Measurements from ENCODE around the gene SLC9A3.

SLC9A3 gene

GRCh38 chr5:443239-444151 is 80.8 kb downstream of the SLC9A3 start:
- peak; percentile 56 for ATAC-seq
- H3K27me3 Mint-ChIP-seq = no peaks in the 10 kb centered on the region
- no peaks in the 10 kb centered on the region for H3K9me3 Mint-ChIP-seq
- H3K36me3 Mint-ChIP-seq = peaks cover 39% of the 10 kb centered on the region
- H3K4me1 Mint-ChIP-seq = peaks cover 85% of the 10 kb centered on the region
- H3K27ac Mint-ChIP-seq = peak overlapping the region; percentile 95
- peak overlapping the region; percentile 99 for H3K4me3 Mint-ChIP-seq

GRCh38 chr5:442335-443238 is 81.7 kb downstream of the SLC9A3 start, which contains the start of gene EXOC3:
EXOC3 (plus strand) TSS chr5:443176; CDS start chr5:446206, 3,030 bp downstream.
- ATAC-seq = peak; percentile 89
- H3K27me3 Mint-ChIP-seq = no peaks in the 10 kb centered on the region
- peaks cover 30% of the 10 kb centered on the region for H3K36me3 Mint-ChIP-seq
- H3K4me3 Mint-ChIP-seq = peak within 1 kb of the TSS; percentile 99
- H3K4me1 Mint-ChIP-seq = peaks cover 76% of the 10 kb centered on the region
- peak within 1 kb of the TSS; percentile 95 for H3K27ac Mint-ChIP-seq
- H3K9me3 Mint-ChIP-seq = no peaks in the 10 kb centered on the region

- no peaks in the 10 kb centered on the region for H3K27me3 Mint-ChIP-seq
- peak overlapping the region; percentile 99 for H3K4me3 Mint-ChIP-seq
- peaks cover 23% of the 10 kb centered on the region for H3K36me3 Mint-ChIP-seq
- H3K9me3 Mint-ChIP-seq = no peaks in the 10 kb centered on the region
- ATAC-seq = no peak
- peaks cover 69% of the 10 kb centered on the region for H3K4me1 Mint-ChIP-seq
- H3K27ac Mint-ChIP-seq = peak overlapping the region; percentile 95
These were observed 82.3 kb downstream of the SLC9A3 start for GRCh38 chr5:441996-442334.

GRCh38 chr5:440401-441201 is 83.6 kb downstream of the SLC9A3 start:
- peaks cover 14% of the 10 kb centered on the region for H3K36me3 Mint-ChIP-seq
- H3K4me1 Mint-ChIP-seq = peaks cover 56% of the 10 kb centered on the region
- peak overlapping the region; percentile 30 for H3K4me3 Mint-ChIP-seq
- H3K27ac Mint-ChIP-seq = peak overlapping the region; percentile 95
- no peak for ATAC-seq
- H3K27me3 Mint-ChIP-seq = peaks cover under 1% of the 10 kb centered on the region
- no peaks in the 10 kb centered on the region for H3K9me3 Mint-ChIP-seq

- Mint-ChIP-seq H3K27me3 (peaks cover 11% of the 10 kb centered on the region), H3K27ac (peak overlapping the region; percentile 48), H3K4me1 (peaks cover 46% of the 10 kb centered on the region), H3K9me3 (no peaks in the 10 kb centered on the region), H3K36me3 (peaks cover 18% of the 10 kb centered on the region), H3K4me3 (no peak overlapping the region)
- ATAC-seq = no peak
These were observed 84.6 kb downstream of the SLC9A3 start for GRCh38 chr5:439636-440035.

- no peak for ATAC-seq
These were observed 85.1 kb downstream of the SLC9A3 start for GRCh38 chr5:439181-439580.

GRCh38 chr5:438481-438981 is 85.7 kb downstream of the SLC9A3 start:
- no peak for ATAC-seq
- H3K27ac Mint-ChIP-seq = no peak overlapping the region
- peaks cover 22% of the 10 kb centered on the region for H3K27me3 Mint-ChIP-seq
- H3K9me3 Mint-ChIP-seq = no peaks in the 10 kb centered on the region
- no peak overlapping the region for H3K4me3 Mint-ChIP-seq
- peaks cover 35% of the 10 kb centered on the region for H3K4me1 Mint-ChIP-seq
- H3K36me3 Mint-ChIP-seq = peaks cover 23% of the 10 kb centered on the region

More at GRCh38 chr5:439181-439580, 85.1 kb downstream of the SLC9A3 start:
- peaks cover 15% of the 10 kb centered on the region for H3K27me3 Mint-ChIP-seq
- H3K4me3 Mint-ChIP-seq = no peak overlapping the region
- peaks cover 18% of the 10 kb centered on the region for H3K36me3 Mint-ChIP-seq
- peaks cover 42% of the 10 kb centered on the region for H3K4me1 Mint-ChIP-seq
- peak overlapping the region; percentile 48 for H3K27ac Mint-ChIP-seq
- no peaks in the 10 kb centered on the region for H3K9me3 Mint-ChIP-seq

GRCh38 chr5:437281-437771 is 86.9 kb downstream of the SLC9A3 start:
- peaks cover 34% of the 10 kb centered on the region for H3K27me3 Mint-ChIP-seq
- peaks cover 35% of the 10 kb centered on the region for H3K36me3 Mint-ChIP-seq
- H3K4me1 Mint-ChIP-seq = peaks cover 30% of the 10 kb centered on the region
- ATAC-seq = no peak
- H3K4me3 Mint-ChIP-seq = no peak overlapping the region
- H3K9me3 Mint-ChIP-seq = no peaks in the 10 kb centered on the region
- H3K27ac Mint-ChIP-seq = no peak overlapping the region

GRCh38 chr5:436641-436975 is 87.6 kb downstream of the SLC9A3 start:
- H3K36me3 Mint-ChIP-seq = peaks cover 42% of the 10 kb centered on the region
- peaks cover 23% of the 10 kb centered on the region for H3K4me1 Mint-ChIP-seq
- H3K9me3 Mint-ChIP-seq = no peaks in the 10 kb centered on the region
- H3K27ac Mint-ChIP-seq = no peak overlapping the region
- ATAC-seq = no peak
- H3K4me3 Mint-ChIP-seq = no peak overlapping the region
- H3K27me3 Mint-ChIP-seq = peaks cover 41% of the 10 kb centered on the region

- Mint-ChIP-seq H3K9me3 (no peaks in the 10 kb centered on the region), H3K4me3 (no peak overlapping the region), H3K4me1 (peaks cover 21% of the 10 kb centered on the region), H3K27ac (no peak overlapping the region), H3K36me3 (peaks cover 45% of the 10 kb centered on the region), H3K27me3 (peaks cover 45% of the 10 kb centered on the region)
- ATAC-seq = peak; percentile 66
These were observed 88.1 kb downstream of the SLC9A3 start for GRCh38 chr5:435961-436640.

- H3K4me1 Mint-ChIP-seq = peaks cover 21% of the 10 kb centered on the region
- H3K27me3 Mint-ChIP-seq = peaks cover 52% of the 10 kb centered on the region
- H3K9me3 Mint-ChIP-seq = no peaks in the 10 kb centered on the region
- H3K27ac Mint-ChIP-seq = no peak overlapping the region
- H3K4me3 Mint-ChIP-seq = no peak overlapping the region
- peaks cover 53% of the 10 kb centered on the region for H3K36me3 Mint-ChIP-seq
- ATAC-seq = no peak
These were observed 89.0 kb downstream of the SLC9A3 start for GRCh38 chr5:435156-435790.

- Mint-ChIP-seq H3K27me3 (peaks cover 59% of the 10 kb centered on the region), H3K27ac (no peak overlapping the region), H3K36me3 (peaks cover 60% of the 10 kb centered on the region), H3K4me3 (no peak overlapping the region), H3K9me3 (no peaks in the 10 kb centered on the region), H3K4me1 (peaks cover 20% of the 10 kb centered on the region)
- no peak for ATAC-seq
These were observed 89.7 kb downstream of the SLC9A3 start for GRCh38 chr5:434443-435146.

- H3K36me3 Mint-ChIP-seq = peaks cover 65% of the 10 kb centered on the region
- H3K4me1 Mint-ChIP-seq = peaks cover 17% of the 10 kb centered on the region
- no peaks in the 10 kb centered on the region for H3K9me3 Mint-ChIP-seq
- H3K27me3 Mint-ChIP-seq = peaks cover 66% of the 10 kb centered on the region
- H3K27ac Mint-ChIP-seq = no peak overlapping the region
- no peak for ATAC-seq
- no peak overlapping the region for H3K4me3 Mint-ChIP-seq
These were observed 90.4 kb downstream of the SLC9A3 start for GRCh38 chr5:433836-434235.

Measured in stimulated activated memory B cell treated with anti-CD40 and anti-IgM and Interleukin-4, amounts not matched to agents 10 μg/mL and 1 μg/mL and 100 μg/mL, for 72 hours (primary cell).